Activated CD4-positive, alpha-beta T cell treated with anti-CD3 and anti-CD28 coated beads for 36 hours (primary cell): ENCODE results near the gene ISOC2. TPM values are rescaled to one million over a fixed set of nuclear protein-coding genes. Genes with fewer than 3 reads are reported as not detected.

Source experiments
- ATAC-seq: fragments of 200-7000 bp; cut with Tn5 transposase; one replicate; pipeline ENCODE4 v1.10.0; 2021; ENCODE audit warnings: mild to moderate bottlenecking, moderate library complexity
- CTCF ChIA-PET: fragments of 350-600 bp; sonication (Branson Sonifier 250); formaldehyde crosslinking; loops from one replicate; lab custom pipeline; 2021; ENCODE audit warnings: antibody characterized with exemption; lab: Charles Lee
- POLR2A ChIA-PET: fragments of 350-600 bp; sonication (Branson Sonifier 250); formaldehyde crosslinking; loops from one replicate; lab custom pipeline; 2021; ENCODE audit warnings: antibody characterized with exemption, inconsistent platforms; lab: Charles Lee
- DNase-seq: peaks from one replicate; pipeline ENCODE4 v3.0.0-alpha.2; 2020
- H3K27ac Mint-ChIP-seq: one replicate; pipeline ENCODE4 v1.8.0; 2021; ENCODE audit warnings: mixed read lengths
- H3K27me3 Mint-ChIP-seq: one replicate; pipeline ENCODE4 v1.8.0; 2021; ENCODE audit warnings: mixed read lengths
- H3K36me3 Mint-ChIP-seq: one replicate; pipeline ENCODE4 v1.8.0; 2021; ENCODE audit warnings: low read depth, mixed read lengths
- H3K4me1 Mint-ChIP-seq: one replicate; pipeline ENCODE4 v1.8.0; 2021; ENCODE audit warnings: mixed read lengths
- H3K4me3 Mint-ChIP-seq: one replicate; pipeline ENCODE4 v1.8.0; 2021; ENCODE audit warnings: mild to moderate bottlenecking, moderate library complexity, mixed read lengths
- H3K9me3 Mint-ChIP-seq: one replicate; pipeline ENCODE4 v1.8.0; 2021; ENCODE audit warnings: low read depth, mixed read lengths
- intact Hi-C, 2 experiments: fragments of 100-400 bp; cut with DNase I in 1 of 2; cut with micrococcal nuclease in 1 of 2; formaldehyde crosslinking; loops; one replicate each; pipeline versions ENCODE4 v1.14.2 to v1.15.1; 2022 to 2024; cut with DNase I, micrococcal nuclease
- total RNA-seq, 2 experiments: library from RNA; stranded (reverse); gene quantifications; one replicate each; pipeline ENCODE4 v1.2.3, GENCODE V29; 2021

ISOC2 gene
- total RNA-seq, 2 experiments from 2014 or later, result 24.3 to 28.0 TPM

- peaks cover 17% of the 10 kb centered on the region for H3K4me1 Mint-ChIP-seq
- no peak for ATAC-seq
- no peak for DNase-seq
- intact Hi-C loops, result loop anchor here in 1 of 2 experiments (5.0 kb wide), 2 partner anchors 127 to 168 kb away; partner anchors contain the start of gene KMT5C
- no peaks in the 10 kb centered on the region for H3K27me3 Mint-ChIP-seq
- H3K4me3 Mint-ChIP-seq, result no peak within 1 kb of the TSS
- H3K9me3 Mint-ChIP-seq, result no peaks in the 10 kb centered on the region
- no peak within 1 kb of the TSS for H3K27ac Mint-ChIP-seq
- no peaks in the 10 kb centered on the region for H3K36me3 Mint-ChIP-seq
- ChIA-PET CTCF (no interaction called here), POLR2A (no interaction called here)
These were observed 3.2 kb upstream of the ISOC2 start, which contains the start of gene C19orf85 for GRCh38 chr19:55464662-55465054. C19orf85 (minus strand) TSS chr19:55464751; CDS start chr19:55464554, 197 bp downstream.

- no peak for ATAC-seq
- no peak overlapping the region for H3K27ac Mint-ChIP-seq
- H3K4me3 Mint-ChIP-seq, result no peak overlapping the region
- CTCF ChIA-PET, result no interaction called here
- no peaks in the 10 kb centered on the region for H3K9me3 Mint-ChIP-seq
- DNase-seq, result no peak
- POLR2A ChIA-PET, result no interaction called here
- H3K4me1 Mint-ChIP-seq, result peaks cover 17% of the 10 kb centered on the region
- H3K27me3 Mint-ChIP-seq, result no peaks in the 10 kb centered on the region
- no peaks in the 10 kb centered on the region for H3K36me3 Mint-ChIP-seq
- intact Hi-C loops, result loop anchor here in 1 of 2 experiments (5.0 kb wide), 1 partner anchor 127 kb away; the partner anchor contains the start of gene KMT5C
These were observed 2.7 kb upstream of the ISOC2 start for GRCh38 chr19:55464039-55464661.

GRCh38 chr19:55463583-55464031 lies 2.2 kb upstream of the ISOC2 start:
- Mint-ChIP-seq H3K27ac (no peak overlapping the region), H3K4me3 (no peak overlapping the region), H3K9me3 (no peaks in the 10 kb centered on the region), H3K36me3 (no peaks in the 10 kb centered on the region), H3K4me1 (peaks cover 17% of the 10 kb centered on the region), H3K27me3 (no peaks in the 10 kb centered on the region)
- ATAC-seq (no peak), DNase-seq (no peak)
- ChIA-PET POLR2A (interaction anchor here (0.6 kb wide), 1 partner anchor 124 kb away, joined by 3 read pairs; no protein-coding TSS in a partner anchor), CTCF (no interaction called here)
- intact Hi-C loops, result loop anchor here in 1 of 2 experiments (5.0 kb wide), 1 partner anchor 126 kb away; the partner anchor contains the start of gene KMT5C

GRCh38 chr19:55462722-55463121 lies 1.3 kb upstream of the ISOC2 start:
- CTCF ChIA-PET, result interaction anchor here (0.6 kb wide), 1 partner anchor 211 kb away, joined by 3 read pairs; no protein-coding TSS in a partner anchor
- POLR2A ChIA-PET, result no interaction called here
- intact Hi-C loops, result loop anchor here in 1 of 2 experiments (5.0 kb wide), 1 partner anchor 125 kb away; the partner anchor contains the start of gene KMT5C
- no peak for DNase-seq
- no peak for ATAC-seq
- H3K4me1 Mint-ChIP-seq, result peaks cover 14% of the 10 kb centered on the region
- H3K4me3 Mint-ChIP-seq, result peak overlapping the region; percentile 80
- H3K27me3 Mint-ChIP-seq, result no peaks in the 10 kb centered on the region
- no peaks in the 10 kb centered on the region for H3K36me3 Mint-ChIP-seq
- H3K9me3 Mint-ChIP-seq, result no peaks in the 10 kb centered on the region
- no peak overlapping the region for H3K27ac Mint-ChIP-seq

GRCh38 chr19:55461974-55462626 lies 658 bp upstream of the ISOC2 start:
- intact Hi-C loops, result loop anchor here (1.0 to 5.0 kb wide), 18 partner anchors 14 to 1013 kb away; partner anchors contain the start of genes KMT5C (in 2 of the 2), DNAAF3 (in 1 of the 2), HSPBP1 (in 1 of the 2) and LENG8 (in 1 of the 2)
- CTCF ChIA-PET, result interaction anchor here (0.5 to 1.1 kb wide), 8 partner anchors 9 to 1348 kb away, joined by 3 to 12 read pairs (median 4); partner anchors contain the start of gene ZNF628
- Mint-ChIP-seq H3K27ac (peak overlapping the region; percentile 82), H3K27me3 (no peaks in the 10 kb centered on the region), H3K9me3 (no peaks in the 10 kb centered on the region), H3K4me1 (peaks cover 14% of the 10 kb centered on the region), H3K4me3 (peak overlapping the region; percentile 80), H3K36me3 (no peaks in the 10 kb centered on the region)
- DNase-seq (no peak), ATAC-seq (no peak)
- POLR2A ChIA-PET, result interaction anchor here (0.6 to 1.1 kb wide), 5 partner anchors 15 to 78 kb away, joined by 3 to 9 read pairs (median 4); partner anchors contain the start of genes TMEM238, UBE2S and ZNF628

GRCh38 chr19:55460670-55461258 lies 678 bp downstream of the ISOC2 start:
- ChIA-PET POLR2A (no interaction called here), CTCF (no interaction called here)
- Mint-ChIP-seq H3K4me1 (peaks cover 14% of the 10 kb centered on the region), H3K36me3 (no peaks in the 10 kb centered on the region), H3K4me3 (peak overlapping the region; percentile 80), H3K9me3 (no peaks in the 10 kb centered on the region), H3K27me3 (no peaks in the 10 kb centered on the region), H3K27ac (peak overlapping the region; percentile 82)
- ATAC-seq (no peak), DNase-seq (peak; percentile 64)
- intact Hi-C loops, result loop anchor here (1.0 to 5.0 kb wide), 19 partner anchors 16 to 1011 kb away; partner anchors contain the start of genes KMT5C (in 2 of the 2), DNAAF3 (in 1 of the 2), HSPBP1 (in 1 of the 2) and LENG8 (in 1 of the 2)

GRCh38 chr19:55459950-55460657 lies 1.3 kb downstream of the ISOC2 start:
- DNase-seq, result no peak
- ChIA-PET CTCF (interaction anchor here (0.6 to 1.9 kb wide), 3 partner anchors 25 to 111 kb away, joined by 3 to 8 read pairs (median 4); partner anchors contain the start of gene NAT14), POLR2A (no interaction called here)
- ATAC-seq, result no peak
- peaks cover 14% of the 10 kb centered on the region for H3K4me1 Mint-ChIP-seq
- peaks cover 3% of the 10 kb centered on the region for H3K36me3 Mint-ChIP-seq
- peak overlapping the region; percentile 35 for H3K27ac Mint-ChIP-seq
- no peaks in the 10 kb centered on the region for H3K9me3 Mint-ChIP-seq
- intact Hi-C loops, result loop anchor here (1.0 to 5.0 kb wide), 4 partner anchors 43 to 293 kb away; partner anchors contain the start of genes DNAAF3 (in 1 of the 2) and KMT5C (in 1 of the 2)
- peak overlapping the region; percentile 80 for H3K4me3 Mint-ChIP-seq
- H3K27me3 Mint-ChIP-seq, result no peaks in the 10 kb centered on the region

GRCh38 chr19:55459551-55459949 lies 1.9 kb downstream of the ISOC2 start:
- Mint-ChIP-seq H3K27ac (no peak overlapping the region), H3K4me3 (peak overlapping the region; percentile 80), H3K4me1 (peaks cover 14% of the 10 kb centered on the region), H3K9me3 (no peaks in the 10 kb centered on the region), H3K36me3 (peaks cover 3% of the 10 kb centered on the region), H3K27me3 (no peaks in the 10 kb centered on the region)
- intact Hi-C loops, result no loop called here
- DNase-seq (no peak), ATAC-seq (no peak)
- CTCF ChIA-PET, result interaction anchor here (0.6 to 1.9 kb wide), 4 partner anchors 8 to 110 kb away, joined by 3 to 8 read pairs (median 4); partner anchors contain the start of gene NAT14
- POLR2A ChIA-PET, result no interaction called here

- Mint-ChIP-seq H3K4me1 (peaks cover 18% of the 10 kb centered on the region), H3K27ac (no peak overlapping the region), H3K27me3 (peaks cover 5% of the 10 kb centered on the region), H3K4me3 (no peak overlapping the region), H3K36me3 (peaks cover 3% of the 10 kb centered on the region), H3K9me3 (no peaks in the 10 kb centered on the region)
- ATAC-seq, result no peak
- intact Hi-C loops, result no loop called here
- CTCF ChIA-PET, result interaction anchor here (1.1 to 1.9 kb wide), 3 partner anchors 9 to 178 kb away, joined by 3 to 8 read pairs (median 5); partner anchors contain the start of gene HSPBP1
- POLR2A ChIA-PET, result no interaction called here
- DNase-seq, result no peak
These were observed 3.6 kb downstream of the ISOC2 start for GRCh38 chr19:55457683-55458457.

GRCh38 chr19:55456347-55456746 lies 5.1 kb downstream of the ISOC2 start:
- peaks cover 3% of the 10 kb centered on the region for H3K36me3 Mint-ChIP-seq
- H3K27ac Mint-ChIP-seq, result no peak overlapping the region
- intact Hi-C loops, result no loop called here
- CTCF ChIA-PET, result no interaction called here
- H3K4me3 Mint-ChIP-seq, result no peak overlapping the region
- ATAC-seq, result no peak
- peaks cover 17% of the 10 kb centered on the region for H3K4me1 Mint-ChIP-seq
- DNase-seq, result no peak
- H3K27me3 Mint-ChIP-seq, result peaks cover 11% of the 10 kb centered on the region
- H3K9me3 Mint-ChIP-seq, result no peaks in the 10 kb centered on the region
- POLR2A ChIA-PET, result no interaction called here
